GM21737 (cell line): Measurements from ENCODE around the gene FAM120B.
A peak's percentile ranks its signal among the peaks of the same experiment; 100 is the strongest.

Experiments used
- ATAC-seq: cut with Tn5 transposase; IDR thresholded peaks from one replicate; pipeline ENCODE4 v1.9.1; 2021; ENCODE audit warnings: mild to moderate bottlenecking, moderate library complexity; ENCODE audit not compliant: unreplicated experiment

FAM120B gene

GRCh38 chr6:170416959-170417606 is 110.5 kb downstream of the FAM120B start:
- ATAC-seq, result no peak

- ATAC-seq, result no peak
Measured at GRCh38 chr6:170417881-170418280, 111.3 kb downstream of the FAM120B start.

- no peak for ATAC-seq
Measured at GRCh38 chr6:170420283-170420682, 113.7 kb downstream of the FAM120B start.

GRCh38 chr6:170420791-170421776 is 114.5 kb downstream of the FAM120B start:
- ATAC-seq, result no peak

GRCh38 chr6:170421921-170422320 is 115.4 kb downstream of the FAM120B start:
- ATAC-seq, result no peak

- ATAC-seq, result no peak
Measured at GRCh38 chr6:170423030-170423429, 116.5 kb downstream of the FAM120B start.

GRCh38 chr6:170423814-170424603 is 117.5 kb downstream of the FAM120B start:
- no peak for ATAC-seq

- ATAC-seq, result no peak
Measured at GRCh38 chr6:170424604-170425126, 118.1 kb downstream of the FAM120B start.

GRCh38 chr6:170429450-170429849 is 122.9 kb downstream of the FAM120B start:
- no peak for ATAC-seq

- ATAC-seq, result no peak
Measured at GRCh38 chr6:170433163-170434116, 126.9 kb downstream of the FAM120B start.

- ATAC-seq, result no peak
Measured at GRCh38 chr6:170434117-170434820, 127.7 kb downstream of the FAM120B start.

- no peak for ATAC-seq
Measured at GRCh38 chr6:170434821-170435155, 128.2 kb downstream of the FAM120B start.

GRCh38 chr6:170435766-170436165 is 129.2 kb downstream of the FAM120B start:
- ATAC-seq, result no peak

GRCh38 chr6:170436209-170436809 is 129.8 kb downstream of the FAM120B start:
- ATAC-seq, result no peak

- no peak for ATAC-seq
Measured at GRCh38 chr6:170437719-170438401, 131.3 kb downstream of the FAM120B start.

- peak; percentile 89 for ATAC-seq
Measured at GRCh38 chr6:170438402-170438753, 131.8 kb downstream of the FAM120B start.

GRCh38 chr6:170438861-170439260 is 132.3 kb downstream of the FAM120B start:
- ATAC-seq, result no peak
